GM23248 (cell line): Measurements from ENCODE around the gene MACC1. TPM values are rescaled to one million over a fixed set of nuclear protein-coding genes. Genes with fewer than 3 reads are reported as not detected.
"Not testable (repeated sequence)": the region's sequence is repeated elsewhere in the genome, so short reads cannot be mapped to it uniquely, and the experiment has no call there.

Experiments
- DNase-seq: peaks from one replicate; pipeline ENCODE4 v3.0.0-alpha.2; 2015
- H2AFZ ChIP-seq: fragments of 200-600 bp; sonication (generic); 2 replicates; pipeline ENCODE4 v1.6.1; 2016; ENCODE audit warnings: antibody characterized with exemption
- H3F3A ChIP-seq: fragments of 200-600 bp; sonication (generic); 2 replicates; pipeline ENCODE4 v1.6.1; 2016; ENCODE audit warnings: mild to moderate bottlenecking, antibody characterized with exemption, mixed run types; ENCODE audit not compliant: insufficient read depth
- H3K27ac ChIP-seq: fragments of 200-600 bp; sonication (generic); 2 replicates; pipeline ENCODE4 v1.5.1; 2016; ENCODE audit warnings: mild to moderate bottlenecking
- H3K27me3 ChIP-seq: fragments of 200-600 bp; sonication (generic); replicated peaks from 2 replicates; pipeline ENCODE4 v1.6.1; 2016; ENCODE audit warnings: mild to moderate bottlenecking; ENCODE audit not compliant: insufficient read depth
- H3K36me3 ChIP-seq: fragments of 200-600 bp; sonication (generic); 2 replicates; pipeline ENCODE4 v1.6.1; 2016; ENCODE audit warnings: low read depth, mild to moderate bottlenecking
- H3K4me1 ChIP-seq: fragments of 200-600 bp; sonication (generic); 2 replicates; pipeline ENCODE4 v1.6.1; 2016; ENCODE audit warnings: mild to moderate bottlenecking; ENCODE audit not compliant: insufficient read depth
- H3K4me2 ChIP-seq: fragments of 200-600 bp; sonication (generic); one replicate; pipeline ENCODE4 v1.6.1; 2016; ENCODE audit warnings: mild to moderate bottlenecking; ENCODE audit not compliant: unreplicated experiment
- H3K4me3 ChIP-seq: fragments of 200-600 bp; sonication (generic); 2 replicates; pipeline ENCODE4 v1.5.1; 2016; ENCODE audit warnings: mild to moderate bottlenecking
- H3K79me2 ChIP-seq: fragments of 200-600 bp; sonication (generic); 2 replicates; pipeline ENCODE4 v1.6.1; 2016; ENCODE audit warnings: mild to moderate bottlenecking; ENCODE audit not compliant: insufficient read depth
- H3K9ac ChIP-seq: fragments of 200-600 bp; sonication (generic); 2 replicates; pipeline ENCODE4 v1.6.1; 2016; ENCODE audit warnings: mild to moderate bottlenecking
- H3K9me2 ChIP-seq: fragments of 200-600 bp; sonication (generic); 2 replicates; pipeline ENCODE4 v1.6.1; 2016; ENCODE audit warnings: mixed run types, mild to moderate bottlenecking, moderate library complexity; ENCODE audit not compliant: insufficient read depth
- H3K9me3 ChIP-seq: fragments of 200-600 bp; sonication (generic); one replicate; pipeline ENCODE4 v1.6.1; 2017; ENCODE audit warnings: low read depth
- H4K20me1 ChIP-seq: fragments of 200-600 bp; sonication (generic); 2 replicates; pipeline ENCODE4 v1.6.0; 2016; ENCODE audit not compliant: insufficient read depth
- EZH2 ChIP-seq: fragments of 200-600 bp; sonication (generic); IDR thresholded peaks from 2 replicates; pipeline ENCODE4 v1.6.1; 2018; ENCODE audit warnings: antibody characterized with exemption, mild to moderate bottlenecking; ENCODE audit not compliant: insufficient read depth, poor library complexity, severe bottlenecking
- EZH2phosphoT487 ChIP-seq: fragments of 200-600 bp; sonication (generic); IDR thresholded peaks from 2 replicates; pipeline ENCODE4 v1.6.1; 2018; ENCODE audit warnings: antibody characterized with exemption, moderate library complexity, mild to moderate bottlenecking, low read depth; ENCODE audit not compliant: insufficient read depth
- WGBS, 2 experiments: methylation state at CpG; one replicate each; pipeline ENCODE4 v1.1.6; 2015 to 2017; ENCODE audit warnings: low lambda C conversion rate in 2 of 2, low coverage in 1 of 2; ENCODE audit errors: missing lambda C conversion rate in 2 of 2; 5-methylcytosine and 5-hydroxymethylcytosine counted together
- in situ Hi-C: fragments of 300-500 bp; cut with MboI; formaldehyde crosslinking; loops from 2 replicates; pipeline ENCODE4 v1.15.0; 2020
- polyA plus RNA-seq: library from polyadenylated mRNA; unstranded; fragments of >200 nt; fragmentation: Nextera tagmentation; extraction: Ambion mirVana; gene quantifications from 2 replicates; pipeline ENCODE4 v1.2.1, GENCODE V29; 2016
- total RNA-seq: library from RNA; depleted of rRNA; stranded (reverse); fragments of >200 nt; shearing (Covaris generic); gene quantifications from 2 replicates; pipeline ENCODE4 v1.2.3, GENCODE V29; 2014

MACC1 gene
- total and polyA plus RNA-seq, 2 experiments from 2014 or later, result 0.05 to 0.11 TPM

DNA sequence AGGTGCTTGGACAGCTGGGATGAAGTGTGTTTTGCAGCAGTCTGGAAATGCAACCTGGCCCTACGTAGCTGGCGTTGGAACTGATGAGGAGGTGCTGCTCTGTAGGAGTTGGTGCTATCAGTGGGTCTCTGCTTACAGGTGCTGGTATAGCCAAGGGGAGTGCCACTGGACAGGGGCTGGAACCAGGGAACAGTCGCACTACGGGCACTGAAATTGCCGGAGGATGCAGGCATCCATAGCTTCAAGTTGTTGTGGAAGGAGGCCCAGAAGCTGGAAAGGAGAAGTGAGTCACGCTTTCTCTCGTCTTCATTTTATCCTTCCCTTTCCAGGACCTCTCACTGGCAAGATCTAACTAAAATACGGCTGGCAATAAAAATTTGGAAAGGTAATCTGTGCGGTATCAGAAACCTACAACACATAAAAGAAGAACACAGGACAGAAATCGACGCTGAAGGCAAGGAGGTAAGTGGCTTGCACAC, 25.8 kb downstream of the MACC1 start:
- no peaks in the 10 kb centered on the region for H3K9me2 ChIP-seq
- no peak overlapping the region for H3K4me2 ChIP-seq
- H3K79me2 ChIP-seq, result no peaks in the 10 kb centered on the region
- WGBS, 2 experiments, result 92 to 93% methylated on average over 11 of the region's 11 CpGs
- H4K20me1 ChIP-seq, result no peaks in the 10 kb centered on the region
- in situ Hi-C loops, result no loop called here
- H2AFZ ChIP-seq, result no peak overlapping the region
- H3K4me3 ChIP-seq, result no peak overlapping the region
- no peaks in the 10 kb centered on the region for H3F3A ChIP-seq
- no peak for TF ChIP-seq EZH2phosphoT487
- TF ChIP-seq EZH2, result no peak
- no peak for DNase-seq
- no peaks in the 10 kb centered on the region for H3K36me3 ChIP-seq
- H3K4me1 ChIP-seq, result no peaks in the 10 kb centered on the region
- no peaks in the 10 kb centered on the region for H3K27me3 ChIP-seq
- H3K9me3 ChIP-seq, result no peaks in the 10 kb centered on the region
- no peak overlapping the region for H3K9ac ChIP-seq
- no peak overlapping the region for H3K27ac ChIP-seq

DNA sequence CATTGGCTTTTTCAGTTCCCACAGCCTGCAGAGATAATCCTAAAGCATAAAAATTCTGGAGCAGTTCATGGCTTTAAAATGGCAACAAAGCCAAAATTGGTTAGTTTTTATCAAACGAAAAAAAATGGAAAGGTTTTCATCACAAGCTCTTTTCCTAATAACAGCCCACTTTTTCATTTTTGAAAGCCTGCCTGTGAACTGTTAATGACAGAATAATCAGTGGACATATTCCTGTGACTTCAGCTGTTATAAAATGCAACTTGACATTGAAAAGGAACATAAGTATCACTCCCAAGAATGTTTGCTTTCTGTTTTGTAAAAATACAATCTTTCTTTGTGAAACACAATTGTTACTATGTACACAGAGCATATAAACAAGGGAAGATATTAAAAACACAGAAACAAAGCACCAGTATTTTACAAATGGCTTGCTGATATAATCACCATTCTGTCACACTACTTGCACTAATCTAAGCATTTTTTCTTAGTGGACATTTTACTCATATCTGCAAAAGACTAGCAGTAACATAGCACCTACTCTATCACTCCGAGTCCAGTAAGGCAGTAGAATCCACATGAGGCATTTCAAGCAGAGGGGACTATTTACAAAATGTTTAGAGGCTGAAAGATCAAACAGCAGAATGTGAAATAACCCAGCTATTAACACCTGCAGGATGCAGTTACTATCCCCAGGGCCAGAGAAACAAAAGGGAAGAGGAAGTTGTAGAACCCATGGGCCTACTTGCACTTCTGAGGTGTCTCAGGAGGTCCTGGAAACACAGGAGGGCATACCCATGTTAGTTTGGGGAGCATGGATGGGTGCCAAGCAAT, 26.4 kb downstream of the MACC1 start:
- in situ Hi-C loops, result no loop called here
- 27 to 39% methylated on average over 2 of the region's 2 CpGs for WGBS, 2 experiments
- no peaks in the 10 kb centered on the region for H3K9me3 ChIP-seq

DNA sequence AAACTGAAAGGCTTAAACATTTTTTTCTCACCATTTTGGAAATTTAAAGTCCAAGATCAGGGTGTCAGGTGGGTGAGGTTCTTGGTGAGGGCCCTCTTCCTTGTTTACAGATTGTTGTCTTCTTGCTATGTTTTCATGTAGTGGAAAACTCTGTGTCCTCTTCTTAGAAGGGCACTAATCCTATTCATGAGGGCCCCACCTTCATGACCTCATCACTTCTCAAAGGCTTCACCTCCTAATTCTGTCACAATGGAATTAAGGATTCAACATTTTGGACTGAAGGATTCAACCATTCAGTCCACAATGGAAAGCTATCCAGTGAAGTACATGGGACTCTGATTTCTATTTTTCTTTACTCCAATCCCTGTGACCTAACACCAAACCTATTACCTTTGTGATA, 27.3 kb downstream of the MACC1 start:
- H3K9me3 ChIP-seq, result no peaks in the 10 kb centered on the region
- no peaks in the 10 kb centered on the region for H3F3A ChIP-seq
- no peak for TF ChIP-seq EZH2
- no peak for TF ChIP-seq EZH2phosphoT487
- no peaks in the 10 kb centered on the region for H4K20me1 ChIP-seq
- no peaks in the 10 kb centered on the region for H3K79me2 ChIP-seq
- H3K27ac ChIP-seq, result no peak overlapping the region
- H3K36me3 ChIP-seq, result no peaks in the 10 kb centered on the region
- H3K27me3 ChIP-seq, result no peaks in the 10 kb centered on the region
- H3K9me2 ChIP-seq, result no peaks in the 10 kb centered on the region
- no peak overlapping the region for H2AFZ ChIP-seq
- H3K4me3 ChIP-seq, result no peak overlapping the region
- H3K9ac ChIP-seq, result no peak overlapping the region
- H3K4me2 ChIP-seq, result no peak overlapping the region
- DNase-seq, result no peak
- no peaks in the 10 kb centered on the region for H3K4me1 ChIP-seq
- in situ Hi-C loops, result no loop called here

More for the DNA sequence above, 26.4 kb downstream of the MACC1 start:
- Histone ChIP-seq H3K4me2 (no peak overlapping the region), H3K4me1 (no peaks in the 10 kb centered on the region), H4K20me1 (no peaks in the 10 kb centered on the region), H3K79me2 (no peaks in the 10 kb centered on the region), H3K36me3 (no peaks in the 10 kb centered on the region), H3K27me3 (no peaks in the 10 kb centered on the region), H3K9ac (no peak overlapping the region), H3K27ac (no peak overlapping the region), H3K4me3 (no peak overlapping the region), H3F3A (no peaks in the 10 kb centered on the region), H2AFZ (no peak overlapping the region), H3K9me2 (no peaks in the 10 kb centered on the region)
- no peak for DNase-seq
- TF ChIP-seq EZH2phosphoT487, result no peak
- TF ChIP-seq EZH2, result no peak

DNA sequence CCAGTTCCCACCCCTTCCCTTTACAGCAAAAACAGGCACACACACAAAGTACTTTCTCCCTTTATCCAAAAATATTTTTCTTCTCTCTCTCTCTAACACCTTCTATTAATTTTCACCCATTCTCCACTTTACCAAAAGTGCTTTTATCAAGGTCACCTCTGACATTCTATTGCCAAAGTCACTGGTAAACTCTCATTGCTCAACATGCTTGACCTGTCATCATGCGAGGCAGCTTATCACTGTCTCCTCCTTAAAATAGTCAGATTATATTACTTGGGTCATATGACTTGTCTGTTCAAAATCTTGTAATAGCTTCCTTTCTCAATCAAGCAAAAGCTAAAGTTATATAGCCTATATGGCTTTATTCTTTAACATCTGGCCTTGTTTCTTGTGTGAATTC, 28.6 kb downstream of the MACC1 start:
- Histone ChIP-seq H3K4me3 (no peak overlapping the region), H3K36me3 (no peaks in the 10 kb centered on the region), H2AFZ (no peak overlapping the region), H3K79me2 (no peaks in the 10 kb centered on the region), H3K9ac (no peak overlapping the region), H3F3A (no peaks in the 10 kb centered on the region), H3K4me2 (no peak overlapping the region), H4K20me1 (no peaks in the 10 kb centered on the region), H3K4me1 (no peaks in the 10 kb centered on the region), H3K9me2 (no peaks in the 10 kb centered on the region), H3K9me3 (no peaks in the 10 kb centered on the region), H3K27ac (no peak overlapping the region), H3K27me3 (no peaks in the 10 kb centered on the region)
- DNase-seq, result no peak
- in situ Hi-C loops, result no loop called here
- WGBS, 2 experiments, result 95 to 100% methylated on average over 1 of the region's 1 CpG
- no peak for TF ChIP-seq EZH2
- TF ChIP-seq EZH2phosphoT487, result no peak

DNA sequence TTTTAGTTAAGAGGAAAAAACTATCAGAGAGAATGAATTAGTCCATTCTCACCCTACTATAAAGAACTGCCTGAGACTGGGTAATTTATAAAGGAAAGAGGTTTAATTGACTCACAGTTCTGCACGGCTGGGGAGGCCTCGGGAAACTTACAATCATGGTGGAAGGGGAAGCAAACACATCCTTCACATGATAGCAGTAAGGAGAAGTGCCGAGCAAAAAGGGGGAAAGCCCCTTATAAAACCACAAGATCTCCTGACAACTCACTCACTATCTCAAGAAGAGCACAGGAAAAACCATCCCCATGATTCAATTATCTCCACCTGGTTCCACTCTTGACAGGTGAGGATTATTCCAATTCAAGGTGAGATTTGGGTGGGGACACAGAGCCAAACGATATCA, 29.3 kb downstream of the MACC1 start:
- H3F3A ChIP-seq, H3K9me3 ChIP-seq, H3K4me1 ChIP-seq, H3K79me2 ChIP-seq, H2AFZ ChIP-seq, H3K4me2 ChIP-seq, H3K27me3 ChIP-seq, DNase-seq, H3K36me3 ChIP-seq, H3K4me3 ChIP-seq, H3K27ac ChIP-seq, H3K9ac ChIP-seq, H3K9me2 ChIP-seq, H4K20me1 ChIP-seq, in situ Hi-C loops: not testable (repeated sequence)
- 60 to 69% methylated on average over 4 of the region's 4 CpGs for WGBS, 2 experiments
